Bronchial epithelial cell (primary cell): Measurements from ENCODE around the gene XPO5. TPM values are rescaled to one million over a fixed set of nuclear protein-coding genes. Genes with fewer than 3 reads are reported as not detected.
A peak's percentile ranks its signal among the peaks of the same experiment; 100 is the strongest.

ENCODE experiments used
- DNase-seq: peaks from one replicate; pipeline ENCODE4 v3.0.0-alpha.2; 2010; ENCODE audit warnings: low read depth
- FAIRE-seq: peaks from 2 replicates; lab custom pipeline; 2011; peaks lifted over from hg19 to GRCh38; lab: Jason Lieb, UNC
- H3K27me3 ChIP-seq: 2 replicates; pipeline ENCODE4 v1.5.1; 2011; ENCODE audit warnings: low read length; ENCODE audit not compliant: control insufficient read depth, insufficient read depth
- H3K36me3 ChIP-seq: 2 replicates; pipeline ENCODE4 v1.5.1; 2011; ENCODE audit warnings: low read length; ENCODE audit not compliant: control insufficient read depth, insufficient read depth
- H3K4me3 ChIP-seq: 2 replicates; pipeline ENCODE4 v1.5.1; 2011; ENCODE audit warnings: mild to moderate bottlenecking, low read depth, low read length, control low read depth
- total RNA-seq: library from RNA; depleted of rRNA; stranded (reverse); fragments of >200 nt; gene quantifications from 2 replicates; pipeline ENCODE4 v1.2.1, GENCODE V29; 2014
- TF ChIP-seq, protein P1 (sequence below): IDR thresholded peaks from 2 replicates; pipeline ENCODE4 v1.5.1; 2011; ENCODE audit warnings: mild to moderate bottlenecking, moderate library complexity, low read length, control low read depth, inconsistent platforms; ENCODE audit not compliant: insufficient read depth, severe bottlenecking

Gene XPO5
- total RNA-seq, 1 donor from 2014 or later: 35.8 TPM

DNA sequence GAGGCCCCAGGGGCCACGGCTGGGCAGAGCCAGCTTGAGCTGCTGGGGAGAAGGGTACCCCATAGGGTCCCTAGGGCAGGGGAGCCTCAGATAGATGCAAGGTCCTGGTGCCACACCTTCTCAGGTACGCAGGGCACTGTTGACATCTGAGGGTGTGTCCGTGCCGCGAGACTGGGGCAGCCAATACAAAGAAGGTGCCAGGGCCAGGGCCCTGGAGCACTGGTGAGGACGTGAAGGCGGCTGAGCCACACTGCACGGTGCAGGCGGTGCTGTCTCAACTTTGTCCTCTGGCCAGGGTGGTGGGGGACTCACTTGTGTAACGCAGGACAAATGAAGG is 65.0 kb downstream of the XPO5 start:
- DNase-seq (no peak), FAIRE-seq (no peak)
- Histone ChIP-seq H3K36me3 (peaks cover 25% of the 10 kb centered on the region), H3K27me3 (no peaks in the 10 kb centered on the region), H3K4me3 (peak overlapping the region; percentile 49)
- TF ChIP-seq, protein P1, sequence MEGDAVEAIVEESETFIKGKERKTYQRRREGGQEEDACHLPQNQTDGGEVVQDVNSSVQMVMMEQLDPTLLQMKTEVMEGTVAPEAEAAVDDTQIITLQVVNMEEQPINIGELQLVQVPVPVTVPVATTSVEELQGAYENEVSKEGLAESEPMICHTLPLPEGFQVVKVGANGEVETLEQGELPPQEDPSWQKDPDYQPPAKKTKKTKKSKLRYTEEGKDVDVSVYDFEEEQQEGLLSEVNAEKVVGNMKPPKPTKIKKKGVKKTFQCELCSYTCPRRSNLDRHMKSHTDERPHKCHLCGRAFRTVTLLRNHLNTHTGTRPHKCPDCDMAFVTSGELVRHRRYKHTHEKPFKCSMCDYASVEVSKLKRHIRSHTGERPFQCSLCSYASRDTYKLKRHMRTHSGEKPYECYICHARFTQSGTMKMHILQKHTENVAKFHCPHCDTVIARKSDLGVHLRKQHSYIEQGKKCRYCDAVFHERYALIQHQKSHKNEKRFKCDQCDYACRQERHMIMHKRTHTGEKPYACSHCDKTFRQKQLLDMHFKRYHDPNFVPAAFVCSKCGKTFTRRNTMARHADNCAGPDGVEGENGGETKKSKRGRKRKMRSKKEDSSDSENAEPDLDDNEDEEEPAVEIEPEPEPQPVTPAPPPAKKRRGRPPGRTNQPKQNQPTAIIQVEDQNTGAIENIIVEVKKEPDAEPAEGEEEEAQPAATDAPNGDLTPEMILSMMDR: no peak

DNA sequence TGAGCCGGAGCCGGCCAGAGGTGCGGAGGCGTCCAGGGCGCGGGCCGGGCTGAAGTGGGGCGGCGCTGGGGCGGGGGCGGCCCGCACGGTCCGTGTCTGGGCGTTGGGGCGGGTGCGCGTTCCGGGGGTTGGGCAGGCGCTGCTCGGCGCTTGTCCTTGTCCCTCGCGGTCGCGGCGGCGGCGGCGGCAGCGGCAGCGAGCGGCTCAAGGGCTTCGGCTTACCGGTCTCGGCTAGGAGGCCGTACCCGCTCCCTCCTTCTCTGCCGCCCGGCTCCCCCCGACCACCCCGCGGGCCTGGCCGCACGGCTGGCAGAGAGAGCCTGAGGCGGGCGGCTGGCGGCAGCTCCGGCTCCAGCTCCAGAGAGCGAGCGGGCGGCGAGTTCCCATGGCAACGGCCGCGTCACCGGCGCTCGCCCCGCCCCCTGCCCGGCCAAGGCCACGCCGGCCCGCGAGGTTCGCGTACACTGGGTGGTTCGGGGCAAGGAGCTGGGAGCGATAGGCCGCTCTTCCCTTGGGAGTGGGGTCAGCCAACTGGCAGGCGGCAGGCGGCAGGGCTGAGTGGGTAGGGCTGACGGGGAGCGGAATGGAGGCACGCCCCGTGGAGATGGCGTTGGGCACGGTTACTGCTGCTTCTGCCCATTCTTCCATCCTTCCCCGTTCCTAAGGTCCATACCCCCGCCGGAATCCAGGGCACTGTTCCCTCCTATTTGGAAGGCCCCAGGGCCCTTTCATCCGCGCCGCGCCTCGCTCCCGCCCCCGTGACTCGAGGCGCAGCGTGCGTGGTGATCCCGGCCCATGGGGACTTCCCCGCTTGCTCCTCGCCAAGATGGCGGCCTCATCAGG is 65.6 kb downstream of the XPO5 start, which contains the start of gene LRRC73:
Gene LRRC73, minus strand, starts transcription at position 363 of the 843 bp plus-strand sequence. CDS start 561 bp downstream, outside the sequence.
- Histone ChIP-seq H3K27me3 (no peaks in the 10 kb centered on the region), H3K4me3 (peak within 1 kb of the TSS; percentile 49), H3K36me3 (peaks cover 25% of the 10 kb centered on the region)
- no peak for FAIRE-seq
- no peak for DNase-seq
- TF ChIP-seq, protein P1: no peak

GRCh38 chr6:43509142-43509983 is 66.5 kb downstream of the XPO5 start:
- no peak for DNase-seq
- Histone ChIP-seq H3K4me3 (peak overlapping the region; percentile 49), H3K27me3 (no peaks in the 10 kb centered on the region), H3K36me3 (peaks cover 26% of the 10 kb centered on the region)
- no peak for FAIRE-seq
- TF ChIP-seq, protein P1: no peak

DNA sequence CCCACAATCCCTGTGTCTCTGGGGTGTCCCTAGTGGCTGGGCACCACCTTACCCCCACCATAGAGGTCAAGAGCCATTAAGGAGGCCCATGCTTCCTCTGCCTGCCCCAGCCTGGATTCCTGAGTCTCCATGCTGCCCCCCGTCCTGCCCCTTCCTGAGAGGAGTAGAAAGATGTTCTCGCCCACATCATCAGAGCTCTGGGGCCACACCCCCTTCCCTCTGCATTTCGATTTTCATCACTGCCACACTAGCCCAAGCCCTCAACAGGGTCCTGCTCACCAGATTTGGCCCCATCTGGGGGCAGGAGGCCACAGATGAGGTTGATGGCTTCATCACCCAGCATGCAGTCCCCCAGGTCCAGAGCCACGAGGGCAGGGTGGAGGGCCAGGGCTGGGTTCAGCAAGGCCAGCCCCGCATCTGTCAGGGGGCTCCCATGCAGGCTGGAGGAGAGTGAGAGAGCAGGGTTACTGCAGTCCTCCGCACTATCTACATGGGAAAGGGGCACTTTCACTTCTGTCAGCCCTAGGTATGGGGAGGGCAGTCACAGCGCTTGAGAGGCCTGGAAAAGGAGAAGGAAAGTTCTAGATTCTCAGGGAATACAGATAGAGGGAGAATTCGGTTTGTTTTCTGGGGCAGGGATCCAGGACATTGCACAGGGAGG is 67.2 kb downstream of the XPO5 start:
- TF ChIP-seq, protein P1: no peak
- FAIRE-seq (no peak), DNase-seq (no peak)
- H3K27me3 ChIP-seq: no peaks in the 10 kb centered on the region
- H3K36me3 ChIP-seq: peaks cover 23% of the 10 kb centered on the region
- H3K4me3 ChIP-seq: no peak overlapping the region

GRCh38 chr6:43506667-43507471 is 69.0 kb downstream of the XPO5 start:
- Histone ChIP-seq H3K27me3 (no peaks in the 10 kb centered on the region), H3K36me3 (peaks cover 19% of the 10 kb centered on the region), H3K4me3 (no peak overlapping the region)
- FAIRE-seq (peak; percentile 68), DNase-seq (peak; percentile 71)
- TF ChIP-seq, protein P1: peak; percentile 94
